GM18520 (cell line): ENCODE data around the gene PTCD2.
"Not testable (repeated sequence)": the region's sequence is repeated elsewhere in the genome, so short reads cannot be mapped to it uniquely, and the experiment has no call there.

ENCODE experiments used
- ATAC-seq: cut with Tn5 transposase; IDR thresholded peaks from one replicate; pipeline ENCODE4 v1.9.1; 2021; ENCODE audit not compliant: unreplicated experiment

PTCD2 gene

DNA sequence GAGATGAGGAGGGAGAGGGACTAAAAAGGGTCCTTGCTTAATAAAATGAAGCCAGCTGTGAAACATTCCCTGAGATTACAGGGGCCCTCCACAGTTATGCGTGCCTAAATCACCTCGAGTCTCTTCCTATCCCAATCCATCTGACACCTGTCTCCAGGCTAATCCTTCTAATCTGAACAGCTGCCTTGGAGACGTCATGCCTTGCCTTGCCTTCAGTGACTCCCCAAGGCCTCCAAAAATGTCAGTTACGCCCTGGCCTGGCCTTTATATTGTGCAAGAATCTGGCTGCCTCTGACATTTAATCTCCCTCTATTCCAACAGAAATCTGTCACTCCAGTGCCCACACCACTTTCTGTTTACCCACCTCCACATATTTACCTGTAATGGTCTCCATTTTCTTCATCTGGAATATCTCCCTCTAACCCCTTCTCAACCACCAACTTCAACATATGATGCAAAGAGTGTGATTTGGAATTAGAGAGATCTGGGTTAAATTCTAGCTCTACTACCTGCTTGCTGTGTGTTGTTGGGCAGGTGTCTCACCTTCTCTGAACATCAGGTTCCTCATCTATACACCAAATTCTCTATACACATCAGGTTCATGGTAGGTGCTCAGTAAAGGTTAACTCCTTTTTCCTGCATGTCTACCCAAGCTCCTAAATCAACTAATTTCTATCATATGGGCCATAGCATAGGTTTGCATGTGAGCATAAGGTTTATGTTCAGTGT is 57.9 kb downstream of the PTCD2 start:
- no peak for ATAC-seq

DNA sequence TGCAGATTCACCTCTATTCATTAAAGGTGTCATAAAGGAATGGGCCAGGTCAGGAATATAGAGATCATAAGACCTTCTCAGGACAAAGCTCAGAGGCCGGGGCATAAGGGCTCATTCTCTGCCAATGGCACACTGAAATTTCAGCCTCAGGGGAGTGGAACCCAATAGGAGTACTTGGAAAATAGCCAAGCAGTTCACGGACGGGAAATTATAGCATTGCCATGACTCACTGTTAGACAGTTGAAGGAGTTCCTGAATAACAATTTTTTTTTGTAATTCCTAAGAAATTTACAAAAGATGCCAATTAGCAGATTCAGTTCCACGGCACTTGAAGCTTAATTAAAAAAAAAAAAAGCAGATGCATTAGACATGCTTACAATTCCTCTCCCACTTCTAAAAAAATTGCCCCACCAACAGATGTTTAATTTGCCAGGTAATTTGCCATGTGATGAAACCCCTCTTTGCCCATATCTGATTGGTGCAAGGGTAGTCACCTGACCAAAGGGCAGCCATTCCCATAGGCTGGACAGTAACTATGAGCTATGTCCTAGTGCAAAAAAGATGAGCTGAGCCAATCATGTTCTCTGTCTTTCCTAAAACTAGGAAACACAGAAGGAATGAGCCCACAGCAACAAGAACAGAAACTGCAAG is 58.6 kb downstream of the PTCD2 start:
- no peak for ATAC-seq

DNA sequence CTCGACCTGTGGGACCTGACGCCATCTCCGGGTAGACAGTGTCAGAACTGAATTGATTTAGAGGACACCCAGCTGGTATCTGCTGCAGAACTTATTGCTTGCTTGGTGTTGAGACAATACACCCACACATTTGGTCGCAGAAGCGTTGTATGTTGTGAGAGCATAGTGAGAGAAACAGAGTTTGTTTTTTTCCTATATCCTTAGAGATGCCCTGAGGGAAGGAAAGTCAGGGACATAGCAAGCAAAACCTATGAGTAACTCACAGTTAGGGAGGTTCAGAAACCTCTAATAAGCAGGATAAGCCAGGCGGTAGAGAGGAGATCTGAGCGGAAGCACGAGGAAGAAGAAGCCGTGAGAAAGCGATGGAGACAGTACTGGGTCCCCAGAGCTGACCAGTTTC is 59.8 kb downstream of the PTCD2 start:
- ATAC-seq: no peak

DNA sequence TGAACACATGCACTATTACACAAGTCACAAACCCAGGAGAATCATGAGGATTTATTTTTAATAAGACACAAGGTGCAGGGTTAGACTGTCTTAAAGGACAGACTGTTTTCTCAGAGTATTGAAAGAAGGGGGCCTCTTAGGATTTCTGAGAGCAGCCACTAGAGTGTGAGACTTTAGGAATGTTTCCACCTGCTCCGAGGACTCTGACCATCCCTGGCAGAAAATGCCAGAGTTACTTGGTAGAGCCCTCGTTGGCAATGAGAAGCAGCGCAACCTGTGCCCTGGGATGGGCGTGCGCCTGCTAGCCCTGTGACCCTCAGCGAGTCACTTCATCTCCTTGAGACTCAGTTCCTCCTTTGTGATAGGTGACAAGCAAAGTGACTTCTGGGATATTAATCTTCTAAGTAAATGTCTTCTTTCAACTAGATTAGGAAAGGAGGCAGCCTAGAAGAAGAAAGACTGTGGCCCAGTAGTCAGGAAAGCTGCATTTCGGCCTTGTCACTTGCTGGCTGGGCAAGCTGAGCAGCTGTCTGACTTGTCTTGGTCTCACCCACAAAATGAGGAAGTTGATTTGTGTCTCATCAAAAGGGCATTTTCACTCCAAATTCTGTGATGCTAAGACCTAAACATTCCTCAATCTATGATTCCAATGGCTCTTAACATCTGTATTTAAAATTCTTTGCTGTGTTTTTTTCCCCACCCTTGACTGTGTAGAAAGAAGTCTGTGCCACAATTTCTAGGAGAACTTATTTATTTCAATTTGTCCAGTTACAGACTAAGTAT is 60.5 kb downstream of the PTCD2 start:
- ATAC-seq: no peak

DNA sequence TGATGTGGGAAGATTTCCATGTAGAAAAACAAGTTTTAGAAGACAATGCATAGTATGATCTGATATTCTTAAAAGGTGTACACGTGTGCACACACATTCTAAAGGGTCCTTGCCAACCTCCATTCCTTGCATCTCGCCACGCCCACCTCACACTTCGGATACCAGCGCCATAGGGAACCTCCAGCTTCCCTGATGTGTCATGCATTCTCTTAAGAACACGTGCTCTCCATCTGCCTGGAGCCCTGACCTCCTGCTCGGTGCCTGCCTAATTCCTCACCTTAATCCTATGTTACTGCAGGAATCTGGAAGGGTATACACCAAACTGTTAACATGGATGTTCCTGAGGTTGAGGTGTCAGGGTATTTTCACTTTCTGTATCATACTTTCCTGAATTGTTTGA is 63.1 kb downstream of the PTCD2 start:
- no peak for ATAC-seq

DNA sequence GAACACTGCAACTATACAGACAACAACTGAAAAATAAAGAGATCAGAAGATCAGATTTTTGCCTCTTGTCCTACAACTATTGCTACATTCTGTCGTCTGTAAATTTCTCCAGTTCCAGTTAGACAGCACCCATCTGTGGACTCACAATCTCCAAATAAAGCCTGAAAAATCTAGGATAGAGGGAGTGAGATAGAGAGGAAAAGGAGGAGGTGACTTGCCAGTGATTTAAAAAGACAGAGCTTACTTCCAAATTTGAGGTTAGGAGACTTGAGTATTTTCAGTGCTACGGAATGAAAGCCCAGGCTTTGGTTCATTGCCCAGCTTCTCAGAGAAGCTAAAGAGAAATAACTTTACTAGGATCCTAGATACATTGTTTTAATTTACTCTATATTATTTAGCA is 63.6 kb downstream of the PTCD2 start:
- no peak for ATAC-seq

DNA sequence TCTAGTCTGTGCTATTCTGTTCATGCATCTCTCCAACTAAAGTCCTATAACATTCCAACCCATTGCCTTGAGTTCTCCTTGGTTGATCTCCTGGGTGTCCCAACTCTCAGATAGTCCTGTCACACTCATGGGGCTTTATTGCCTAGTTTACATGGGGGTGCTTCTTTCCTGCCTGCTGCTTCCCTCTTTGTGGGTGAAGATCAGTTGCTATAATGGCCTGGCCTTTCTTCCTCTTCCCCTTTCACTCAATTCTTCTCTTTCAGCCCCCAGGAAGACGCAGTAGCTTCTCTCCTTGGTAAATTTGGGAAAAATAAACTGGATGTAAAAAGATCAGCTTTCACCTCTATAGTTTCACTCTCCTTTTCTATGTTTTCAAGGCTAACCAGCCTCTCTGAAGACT is 66.5 kb downstream of the PTCD2 start:
- ATAC-seq: no peak

DNA sequence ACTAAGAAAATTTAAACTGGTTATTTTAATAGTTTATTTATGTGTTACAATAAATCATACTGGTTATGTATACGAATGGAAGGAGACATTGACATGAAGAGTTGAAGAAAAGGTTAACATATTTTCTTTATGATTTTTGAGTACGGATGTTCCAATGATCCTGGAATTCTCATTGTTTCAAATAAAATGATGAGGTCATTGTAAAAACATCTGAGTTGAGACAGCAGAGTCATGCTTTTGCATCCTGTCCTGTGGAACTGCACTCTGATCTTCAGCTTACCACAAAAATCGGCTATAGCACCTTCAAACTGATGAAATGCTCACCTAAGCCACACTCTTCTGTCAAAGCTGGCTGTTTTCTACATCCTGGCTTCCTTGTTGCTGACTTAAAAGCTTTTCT is 67.8 kb downstream of the PTCD2 start:
- ATAC-seq: no peak

DNA sequence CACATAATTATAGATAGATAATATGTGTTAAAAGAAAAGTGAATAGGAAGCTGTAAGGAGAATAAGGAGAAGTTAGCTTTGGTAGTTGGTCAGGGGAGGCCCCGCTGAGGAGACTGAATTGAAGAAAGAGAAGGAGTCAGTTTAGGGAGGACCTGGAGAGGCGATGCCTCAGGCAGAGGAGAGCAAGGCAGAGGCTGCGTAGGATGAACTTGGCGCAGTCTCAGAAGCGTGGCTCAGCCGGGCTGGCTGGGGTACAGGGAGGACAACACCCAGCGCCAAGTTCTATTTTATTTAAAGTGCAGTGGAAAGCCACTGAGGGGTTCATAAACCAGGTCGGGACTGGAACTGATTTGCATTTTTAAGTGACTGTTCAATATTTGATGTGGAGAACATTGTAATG is 68.5 kb downstream of the PTCD2 start:
- ATAC-seq: no peak

GRCh38 chr5:72390836-72391235 is 70.7 kb downstream of the PTCD2 start:
- no peak for ATAC-seq

DNA sequence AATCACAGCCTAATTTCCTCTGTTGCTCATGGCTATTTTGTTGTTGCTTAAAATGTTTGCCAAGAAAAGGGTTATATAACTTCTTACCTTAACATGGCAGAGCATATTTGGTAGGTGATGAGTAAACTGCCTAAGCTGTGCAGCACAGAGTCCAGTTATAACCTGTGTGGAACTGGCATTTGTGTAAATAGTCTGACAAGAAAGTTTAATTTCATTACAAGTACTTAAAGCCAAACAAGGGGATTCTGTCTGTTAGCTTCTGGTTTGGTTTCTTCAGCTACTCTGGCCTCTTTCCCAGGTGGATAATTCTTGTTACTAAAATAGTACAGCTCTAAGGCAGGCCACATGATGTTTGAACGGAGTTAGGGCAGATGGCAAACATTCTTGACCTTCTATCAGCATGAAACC is 72.2 kb downstream of the PTCD2 start:
- ATAC-seq: no peak

DNA sequence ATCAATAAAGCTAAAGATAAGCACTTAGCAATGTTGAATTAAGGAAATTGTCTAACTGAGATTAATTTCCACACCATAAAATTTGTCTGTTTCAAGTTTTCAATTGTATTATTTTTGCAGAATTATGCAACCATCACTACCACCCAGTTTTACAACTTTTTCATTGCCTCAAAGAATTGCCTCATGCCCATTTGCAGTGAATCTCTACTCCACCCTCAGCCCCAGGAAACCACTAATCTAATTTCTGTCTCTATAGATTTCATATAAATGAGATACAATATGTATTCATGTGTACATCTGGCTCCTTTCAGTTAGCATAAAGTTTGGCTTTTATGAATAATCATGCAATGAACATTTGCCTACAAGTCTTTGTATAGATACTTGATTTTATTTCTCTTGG is 72.9 kb downstream of the PTCD2 start:
- no peak for ATAC-seq

DNA sequence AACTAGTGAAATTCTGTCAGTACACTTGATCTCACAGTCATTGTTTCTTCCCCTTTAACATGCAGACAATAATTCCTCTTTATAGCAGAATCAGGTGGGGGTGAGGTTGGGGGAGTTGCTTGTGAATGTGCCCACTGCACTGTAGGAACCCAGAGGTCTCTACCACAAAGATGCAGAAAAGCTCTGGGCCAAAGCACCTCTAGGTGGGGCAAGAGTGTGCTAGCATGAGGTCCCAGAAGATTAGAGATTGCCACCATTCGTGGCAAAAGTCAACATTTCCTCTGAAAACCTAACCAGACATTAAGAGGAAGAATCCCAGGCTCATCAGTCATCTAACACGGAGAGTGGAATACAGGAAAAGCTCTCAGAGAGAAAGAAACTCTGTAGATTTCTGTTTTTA is 74.5 kb downstream of the PTCD2 start:
- ATAC-seq: no peak

DNA sequence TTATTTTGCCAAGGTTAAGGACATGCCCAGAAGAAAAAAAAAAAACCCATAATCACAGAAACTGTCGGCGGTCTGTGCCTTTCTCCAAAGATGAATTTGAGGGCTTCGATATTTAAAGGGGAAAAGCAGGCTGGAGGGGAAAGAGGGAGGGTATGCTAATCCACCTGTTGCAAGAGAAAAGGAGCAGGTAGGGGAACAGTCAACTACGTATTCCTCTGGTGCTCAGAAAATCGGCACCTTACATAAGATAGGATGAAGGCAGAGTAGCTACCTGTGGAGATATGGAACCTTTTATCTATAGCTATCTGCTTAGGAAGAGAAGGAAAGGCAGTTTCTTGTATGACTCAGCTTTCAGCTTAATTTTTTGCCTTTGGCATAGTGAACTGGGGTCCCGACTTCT is 77.7 kb downstream of the PTCD2 start:
- ATAC-seq: no peak

- ATAC-seq: no peak
These were observed 80.8 kb downstream of the PTCD2 start for GRCh38 chr5:72400950-72401349.

DNA sequence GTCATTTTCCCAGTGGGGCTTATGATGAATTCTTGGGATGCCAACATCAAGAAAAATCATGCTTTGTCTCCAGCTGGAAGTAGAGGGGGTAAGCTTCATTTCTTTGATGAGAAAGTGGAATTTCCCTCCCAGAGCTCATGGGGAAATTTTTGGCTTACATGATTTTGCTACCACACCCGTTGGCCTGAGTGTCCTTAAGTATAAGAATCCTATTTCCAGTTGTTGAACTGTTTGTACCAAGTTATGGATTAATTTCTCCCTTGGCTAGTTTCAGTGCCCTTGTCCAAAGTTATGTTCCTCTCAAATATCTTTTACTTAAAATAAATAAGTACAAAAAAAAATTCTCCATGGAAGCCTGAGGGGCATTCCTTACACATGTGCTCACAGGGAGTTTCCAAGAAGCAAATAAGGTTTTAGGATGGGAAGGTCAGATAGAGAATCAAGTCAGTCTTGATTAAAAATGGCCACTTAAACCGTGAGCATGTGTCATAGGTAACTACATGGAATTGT is 82.3 kb downstream of the PTCD2 start:
- ATAC-seq: no peak

GRCh38 chr5:72402959-72403628 is 82.9 kb downstream of the PTCD2 start:
- no peak for ATAC-seq

- ATAC-seq: not testable (repeated sequence)
These were observed 84.6 kb downstream of the PTCD2 start for GRCh38 chr5:72404771-72405170.

DNA sequence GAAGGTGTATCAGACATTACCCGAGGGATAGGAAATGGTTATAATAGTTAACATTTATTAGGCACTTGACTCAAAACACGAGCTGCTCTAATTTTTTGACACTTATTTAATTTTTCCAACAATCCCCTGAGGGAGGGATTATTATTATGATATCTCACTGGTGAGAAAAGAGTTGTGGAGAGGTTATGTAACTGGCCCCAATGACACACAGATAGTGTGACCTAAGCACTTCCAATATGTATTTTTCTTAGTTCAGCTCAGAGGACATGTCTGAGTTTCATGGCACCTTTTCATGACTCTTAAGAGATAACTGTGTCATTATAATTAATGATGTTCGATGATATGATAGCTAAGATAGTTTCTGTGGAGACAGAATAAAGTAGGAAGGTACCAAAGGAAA is 86.9 kb downstream of the PTCD2 start:
- ATAC-seq: no peak

GRCh38 chr5:72407541-72407940 is 87.4 kb downstream of the PTCD2 start:
- no peak for ATAC-seq

- no peak for ATAC-seq
These were observed 88.0 kb downstream of the PTCD2 start for GRCh38 chr5:72408127-72408526.
